Peyer's patch (tissue), 4 donors: ENCODE results near the gene RDH5.

Source experiments
- CTCF ChIP-seq, 6 experiments: fragments of 450-650 bp in 4 of 6; fragments of 200-600 bp in 2 of 6; sonication (generic) in 1 of 6; IDR thresholded peaks; one replicate each; pipeline ENCODE4 v1.5.1; 2017 to 2019; ENCODE audit warnings: antibody characterized with exemption in 6 of 6, mild to moderate bottlenecking in 3 of 6, moderate library complexity in 1 of 6
- POLR2A ChIP-seq, 2 donors: fragments of 450-650 bp; IDR thresholded peaks; one replicate each; pipeline ENCODE4 v1.5.1; 2017; ENCODE audit warnings: antibody characterized with exemption in 2 of 2, mild to moderate bottlenecking in 2 of 2, moderate library complexity in 2 of 2

- TF ChIP-seq CTCF (IDR thresholded peaks at IDR 0.05) (no peak), POLR2A (IDR thresholded peaks at IDR 0.05) (no peak)
These were observed 31.2 kb upstream of the RDH5 start for GRCh38 chr12:55688716-55689655.
